ENCODE data around the gene KIAA0513.

GRCh38 chr16:85090181-85090580 lies 62.6 kb downstream of the KIAA0513 start:
- no peak for TF ChIP-seq CTCF (IDR thresholded peaks at IDR 0.05)
- no peak for TF ChIP-seq POLR2AphosphoS5 (IDR thresholded peaks at IDR 0.05)
